ENCODE measurements around the gene ERC1.

The ERC1 gene

DNA sequence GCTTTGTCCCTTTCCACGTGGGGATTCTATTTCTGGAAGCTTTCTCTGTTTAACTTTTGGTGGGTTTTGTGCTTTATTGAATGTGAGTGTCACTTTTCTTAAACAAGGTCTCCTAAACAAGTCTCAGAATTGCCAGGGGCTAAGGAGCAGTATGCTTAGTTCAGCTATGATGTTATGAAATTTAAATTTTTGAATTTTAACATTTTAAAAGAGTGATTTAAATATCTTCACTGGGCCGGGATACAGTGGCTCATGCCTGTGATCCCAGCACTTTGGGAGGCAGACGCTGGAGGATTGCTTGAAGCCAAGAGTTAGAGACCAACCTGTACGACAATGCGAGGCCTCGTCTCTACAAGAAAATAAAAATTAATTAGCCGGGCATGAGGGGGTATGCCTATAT lies 276.2 kb downstream of the ERC1 start:
- TF ChIP-seq MYC (IDR thresholded peaks at IDR 0.05; ENCODE audit: low read depth, low read length) = no peak
- TF ChIP-seq, protein P1, sequence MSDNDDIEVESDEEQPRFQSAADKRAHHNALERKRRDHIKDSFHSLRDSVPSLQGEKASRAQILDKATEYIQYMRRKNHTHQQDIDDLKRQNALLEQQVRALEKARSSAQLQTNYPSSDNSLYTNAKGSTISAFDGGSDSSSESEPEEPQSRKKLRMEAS (IDR thresholded peaks at IDR 0.05; ENCODE audit: low read depth, low read length) = no peak
- no peak for TF ChIP-seq POLR2A (IDR thresholded peaks at IDR 0.05; ENCODE audit: extremely low read depth, insufficient read length)
- TF ChIP-seq, protein P2, sequence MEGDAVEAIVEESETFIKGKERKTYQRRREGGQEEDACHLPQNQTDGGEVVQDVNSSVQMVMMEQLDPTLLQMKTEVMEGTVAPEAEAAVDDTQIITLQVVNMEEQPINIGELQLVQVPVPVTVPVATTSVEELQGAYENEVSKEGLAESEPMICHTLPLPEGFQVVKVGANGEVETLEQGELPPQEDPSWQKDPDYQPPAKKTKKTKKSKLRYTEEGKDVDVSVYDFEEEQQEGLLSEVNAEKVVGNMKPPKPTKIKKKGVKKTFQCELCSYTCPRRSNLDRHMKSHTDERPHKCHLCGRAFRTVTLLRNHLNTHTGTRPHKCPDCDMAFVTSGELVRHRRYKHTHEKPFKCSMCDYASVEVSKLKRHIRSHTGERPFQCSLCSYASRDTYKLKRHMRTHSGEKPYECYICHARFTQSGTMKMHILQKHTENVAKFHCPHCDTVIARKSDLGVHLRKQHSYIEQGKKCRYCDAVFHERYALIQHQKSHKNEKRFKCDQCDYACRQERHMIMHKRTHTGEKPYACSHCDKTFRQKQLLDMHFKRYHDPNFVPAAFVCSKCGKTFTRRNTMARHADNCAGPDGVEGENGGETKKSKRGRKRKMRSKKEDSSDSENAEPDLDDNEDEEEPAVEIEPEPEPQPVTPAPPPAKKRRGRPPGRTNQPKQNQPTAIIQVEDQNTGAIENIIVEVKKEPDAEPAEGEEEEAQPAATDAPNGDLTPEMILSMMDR (IDR thresholded peaks at IDR 0.05; ENCODE audit: low read depth, low read length) = no peak
- no peak for DNase-seq (ENCODE audit: low read depth)
- no peak overlapping the region for H3K4me3 ChIP-seq (ENCODE audit: low read depth, low read length)

DNA sequence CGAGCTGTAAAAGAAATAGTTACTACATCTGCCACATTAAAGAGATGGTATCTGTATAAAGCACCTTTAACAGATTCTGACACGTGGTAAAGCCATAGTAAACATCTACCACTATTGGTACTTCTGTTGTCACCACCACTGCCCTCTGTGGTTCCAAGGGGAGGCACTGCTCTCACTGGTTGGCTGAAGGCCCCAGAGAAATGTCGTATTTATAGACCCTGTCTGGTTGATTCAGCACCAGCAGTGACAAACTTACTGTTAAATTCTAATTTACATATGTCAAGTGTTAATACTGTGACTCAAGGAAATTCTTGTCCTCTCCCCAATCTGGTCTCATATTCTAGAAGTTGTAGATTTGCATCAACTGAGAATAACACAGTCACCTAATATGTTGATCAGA lies 281.1 kb downstream of the ERC1 start:
- DNase-seq (ENCODE audit: low read depth) = no peak
- H3K4me3 ChIP-seq (ENCODE audit: low read depth, low read length) = no peak overlapping the region
- no peak for TF ChIP-seq POLR2A (IDR thresholded peaks at IDR 0.05; ENCODE audit: extremely low read depth, insufficient read length)
- TF ChIP-seq, protein P1 (IDR thresholded peaks at IDR 0.05; ENCODE audit: low read depth, low read length) = no peak

DNA sequence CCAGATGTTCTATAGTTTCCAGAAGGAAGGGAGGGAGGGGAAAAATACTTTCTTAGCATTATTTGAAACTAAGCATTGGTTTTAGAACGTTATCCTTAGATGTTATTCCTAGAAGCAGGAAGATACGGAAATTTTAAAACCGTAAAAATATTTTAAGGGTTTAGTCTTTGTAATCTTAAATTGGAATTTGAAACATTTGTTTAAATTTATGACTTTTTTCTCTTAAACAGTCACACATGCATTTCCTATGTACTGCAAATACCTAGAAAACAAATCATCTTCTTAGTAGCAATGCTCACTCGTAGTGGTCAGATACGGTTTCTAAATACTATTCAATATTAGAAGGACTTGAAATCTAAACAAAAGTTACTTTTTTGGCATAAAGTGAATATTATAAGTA lies 282.0 kb downstream of the ERC1 start:
- no peak for DNase-seq (ENCODE audit: low read depth)
- TF ChIP-seq, protein P1 (IDR thresholded peaks at IDR 0.05; ENCODE audit: low read depth, low read length) = no peak
- H3K4me3 ChIP-seq (ENCODE audit: low read depth, low read length) = no peak overlapping the region

DNA sequence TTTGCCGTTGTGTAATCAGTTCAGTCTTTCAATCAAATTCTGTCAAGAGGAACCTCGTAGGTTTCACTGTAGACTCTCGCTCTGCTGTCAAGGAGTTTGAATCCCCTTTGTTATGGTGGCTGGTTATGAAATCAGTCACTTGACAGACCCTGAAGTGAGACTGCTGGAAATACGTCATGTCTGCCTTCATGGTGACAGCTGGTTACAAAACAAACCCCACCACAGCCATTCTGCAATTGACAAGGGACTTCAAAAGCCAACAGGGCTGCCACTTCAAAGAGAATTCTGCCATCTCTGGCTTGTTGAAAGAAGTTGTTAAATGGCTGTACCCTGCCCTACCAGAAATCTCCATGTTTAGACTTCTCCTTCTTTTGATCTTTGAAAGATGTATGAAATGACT lies 286.9 kb downstream of the ERC1 start:
- H3K4me3 ChIP-seq (ENCODE audit: low read depth, low read length) = no peak overlapping the region
- TF ChIP-seq POLR2A (IDR thresholded peaks at IDR 0.05; ENCODE audit: extremely low read depth, insufficient read length) = no peak
- TF ChIP-seq, protein P2 (IDR thresholded peaks at IDR 0.05; ENCODE audit: low read depth, low read length) = no peak
- TF ChIP-seq, protein P1 (IDR thresholded peaks at IDR 0.05; ENCODE audit: low read depth, low read length) = no peak
- no peak for TF ChIP-seq MYC (IDR thresholded peaks at IDR 0.05; ENCODE audit: low read depth, low read length)
- DNase-seq (ENCODE audit: low read depth) = peak; percentile 38

DNA sequence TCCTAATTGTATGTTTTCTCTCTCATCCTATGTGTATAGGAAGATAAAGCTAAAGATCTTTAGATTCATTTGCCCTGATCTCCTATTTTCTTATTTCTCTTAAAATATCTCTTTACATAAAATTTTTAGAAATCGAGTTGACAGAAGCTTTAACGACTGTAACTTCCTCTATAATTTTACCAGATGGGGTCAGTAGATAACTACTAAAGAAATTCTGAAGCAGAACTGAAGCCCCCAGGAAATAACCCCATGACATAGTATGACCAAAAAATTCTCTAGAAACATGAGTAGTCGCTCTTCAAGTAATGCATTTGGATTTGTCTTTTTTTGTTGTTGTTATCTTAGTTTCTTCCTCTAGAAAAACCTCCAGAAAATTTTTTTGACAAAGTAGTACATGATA lies 288.0 kb downstream of the ERC1 start:
- TF ChIP-seq, protein P2 (IDR thresholded peaks at IDR 0.05; ENCODE audit: low read depth, low read length) = no peak
- TF ChIP-seq POLR2A (IDR thresholded peaks at IDR 0.05; ENCODE audit: extremely low read depth, insufficient read length) (no peak), MYC (IDR thresholded peaks at IDR 0.05; ENCODE audit: low read depth, low read length) (no peak)
- TF ChIP-seq, protein P1 (IDR thresholded peaks at IDR 0.05; ENCODE audit: low read depth, low read length) = no peak
- no peak overlapping the region for H3K4me3 ChIP-seq (ENCODE audit: low read depth, low read length)
- peak; percentile 28 for DNase-seq (ENCODE audit: low read depth)

DNA sequence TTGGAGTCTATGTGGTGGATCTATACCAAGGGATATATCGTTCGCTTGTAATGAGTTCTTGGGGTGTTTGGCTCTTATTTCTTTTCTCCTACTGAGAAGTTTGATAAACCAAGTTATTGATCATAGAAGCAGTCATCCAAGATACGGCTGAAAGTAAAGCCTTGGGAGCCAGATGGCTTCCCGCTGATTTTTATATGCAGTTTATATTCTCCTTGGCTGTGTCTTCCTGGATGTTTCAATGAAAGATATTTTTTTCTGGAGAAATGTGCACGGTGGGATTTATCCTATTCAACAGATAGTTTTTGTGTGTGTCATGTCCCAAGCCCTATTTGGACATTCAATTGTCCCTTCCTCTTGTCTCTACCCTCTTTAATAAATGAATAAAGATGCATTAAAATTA lies 289.0 kb downstream of the ERC1 start:
- no peak for DNase-seq (ENCODE audit: low read depth)
- TF ChIP-seq, protein P2 (IDR thresholded peaks at IDR 0.05; ENCODE audit: low read depth, low read length) = no peak
- TF ChIP-seq MYC (IDR thresholded peaks at IDR 0.05; ENCODE audit: low read depth, low read length) (no peak), POLR2A (IDR thresholded peaks at IDR 0.05; ENCODE audit: extremely low read depth, insufficient read length) (no peak)
- TF ChIP-seq, protein P1 (IDR thresholded peaks at IDR 0.05; ENCODE audit: low read depth, low read length) = no peak
- no peak overlapping the region for H3K4me3 ChIP-seq (ENCODE audit: low read depth, low read length)

Data from NB4 (cell line).